ENCODE measurements around the gene SLCO3A1.

SLCO3A1 gene

GRCh38 chr15:91966194-91966552 lies 112.7 kb downstream of the SLCO3A1 start:
- DNase-seq (ENCODE audit: low read depth): no peak

GRCh38 chr15:91967935-91968606 lies 114.6 kb downstream of the SLCO3A1 start:
- no peak for DNase-seq (ENCODE audit: low read depth)

GRCh38 chr15:91968610-91969009 lies 115.1 kb downstream of the SLCO3A1 start:
- no peak for DNase-seq (ENCODE audit: low read depth)

GRCh38 chr15:91970142-91970541 lies 116.6 kb downstream of the SLCO3A1 start:
- no peak for DNase-seq (ENCODE audit: low read depth)

- DNase-seq (ENCODE audit: low read depth): no peak
Measured at GRCh38 chr15:91973481-91973880, 120.0 kb downstream of the SLCO3A1 start.

GRCh38 chr15:91974321-91974720 lies 120.8 kb downstream of the SLCO3A1 start:
- no peak for DNase-seq (ENCODE audit: low read depth)

- DNase-seq (ENCODE audit: low read depth): no peak
Measured at GRCh38 chr15:91975241-91975978, 121.9 kb downstream of the SLCO3A1 start.

GRCh38 chr15:91976966-91977365 lies 123.5 kb downstream of the SLCO3A1 start:
- DNase-seq (ENCODE audit: low read depth): no peak

GRCh38 chr15:91980502-91981267 lies 127.2 kb downstream of the SLCO3A1 start:
- DNase-seq (ENCODE audit: low read depth): no peak

- DNase-seq (ENCODE audit: low read depth): no peak
Measured at GRCh38 chr15:91981821-91982800, 128.6 kb downstream of the SLCO3A1 start.

- DNase-seq (ENCODE audit: low read depth): no peak
Measured at GRCh38 chr15:91983729-91984340, 130.3 kb downstream of the SLCO3A1 start.

- DNase-seq (ENCODE audit: low read depth): no peak
Measured at GRCh38 chr15:91985297-91985696, 131.8 kb downstream of the SLCO3A1 start.

GRCh38 chr15:91988071-91988470 lies 134.6 kb downstream of the SLCO3A1 start:
- DNase-seq (ENCODE audit: low read depth): no peak

GRCh38 chr15:91988655-91989054 lies 135.1 kb downstream of the SLCO3A1 start:
- no peak for DNase-seq (ENCODE audit: low read depth)

- no peak for DNase-seq (ENCODE audit: low read depth)
Measured at GRCh38 chr15:91989821-91990220, 136.3 kb downstream of the SLCO3A1 start.

GRCh38 chr15:91992945-91993344 lies 139.4 kb downstream of the SLCO3A1 start:
- no peak for DNase-seq (ENCODE audit: low read depth)

GRCh38 chr15:91995146-91995545 lies 141.6 kb downstream of the SLCO3A1 start:
- no peak for DNase-seq (ENCODE audit: low read depth)

- no peak for DNase-seq (ENCODE audit: low read depth)
Measured at GRCh38 chr15:91997163-91997562, 143.7 kb downstream of the SLCO3A1 start.

GRCh38 chr15:92000709-92001108 lies 147.2 kb downstream of the SLCO3A1 start:
- DNase-seq (ENCODE audit: low read depth): no peak

GRCh38 chr15:92001307-92001706 lies 147.8 kb downstream of the SLCO3A1 start:
- DNase-seq (ENCODE audit: low read depth): no peak

GRCh38 chr15:92002666-92003065 lies 149.2 kb downstream of the SLCO3A1 start:
- DNase-seq (ENCODE audit: low read depth): no peak
